OCI-LY7 (cell line): ENCODE measurements around the gene MAMDC2. TPM values are rescaled to one million over a fixed set of nuclear protein-coding genes. Genes with fewer than 3 reads are reported as not detected.

Experiments used
- BruUV-seq: library from RNA; stranded (reverse); fragments of 400-500 nt; replicated peaks from 2 replicates; lab custom pipeline; 2021; lab: Mats Ljungman, UMichigan
- CTCF ChIA-PET: fragments of 300-600 bp; sonication (Branson Sonifier 250); formaldehyde crosslinking; loops from one replicate; lab custom pipeline; 2022; ENCODE audit warnings: antibody characterized with exemption; ENCODE audit not compliant: unreplicated experiment; lab: Charles Lee
- POLR2A ChIA-PET: fragments of 300-600 bp; sonication (Branson Sonifier 250); formaldehyde crosslinking; loops from one replicate; lab custom pipeline; 2022; ENCODE audit warnings: antibody characterized with exemption; lab: Charles Lee
- DNase-seq: peaks from one replicate; pipeline ENCODE4 v3.0.0-alpha.2; 2015; ENCODE audit warnings: low spot score
- H2AFZ ChIP-seq: fragments of 200-600 bp; sonication (generic), shearing (Covaris generic); 2 replicates; pipeline ENCODE4 v1.6.1; 2014; ENCODE audit warnings: mild to moderate bottlenecking, antibody characterized with exemption, low read length, moderate library complexity
- H3K27ac ChIP-seq: fragments of 200-600 bp; sonication (generic); 2 replicates; pipeline ENCODE4 v1.5.1; 2014; ENCODE audit warnings: mixed run types, low read depth, mild to moderate bottlenecking, moderate library complexity, low read length, inconsistent platforms; ENCODE audit not compliant: poor library complexity, severe bottlenecking
- H3K36me3 ChIP-seq: fragments of 200-600 bp; sonication (generic); 2 replicates; pipeline ENCODE4 v1.6.1; 2014; ENCODE audit warnings: mild to moderate bottlenecking, antibody characterized with exemption, low read length, moderate library complexity, mixed read lengths; ENCODE audit not compliant: insufficient read depth
- H3K4me1 ChIP-seq: fragments of 200-600 bp; sonication (generic); 2 replicates; pipeline ENCODE4 v1.5.1; 2014; ENCODE audit warnings: mild to moderate bottlenecking, low read length; ENCODE audit not compliant: insufficient read depth, poor library complexity, severe bottlenecking
- H3K4me2 ChIP-seq: fragments of 200-600 bp; sonication (generic); 2 replicates; pipeline ENCODE4 v1.6.1; 2014; ENCODE audit warnings: mild to moderate bottlenecking, low read length
- H3K4me3 ChIP-seq: fragments of 200-600 bp; sonication (generic); 2 replicates; pipeline ENCODE4 v1.5.1; 2014; ENCODE audit warnings: mild to moderate bottlenecking, low read depth, low read length; ENCODE audit not compliant: poor library complexity, severe bottlenecking
- H3K79me2 ChIP-seq: fragments of 200-600 bp; sonication (generic); 2 replicates; pipeline ENCODE4 v1.6.1; 2016; ENCODE audit warnings: low read depth, mild to moderate bottlenecking, low read length, moderate library complexity, mixed read lengths; ENCODE audit not compliant: insufficient read depth
- H3K9me2 ChIP-seq: fragments of 200-600 bp; sonication (generic); 2 replicates; pipeline ENCODE4 v1.6.1; 2016; ENCODE audit warnings: mild to moderate bottlenecking, low read length, mixed read lengths; ENCODE audit not compliant: insufficient read depth
- H3K9me3 ChIP-seq: fragments of 200-600 bp; sonication (generic); 2 replicates; pipeline ENCODE4 v1.6.1; 2014; ENCODE audit warnings: mild to moderate bottlenecking, mixed run types, low read length, mixed read lengths
- H4K20me1 ChIP-seq: fragments of 200-600 bp; sonication (generic); 2 replicates; pipeline ENCODE4 v1.6.1; 2014; ENCODE audit warnings: mild to moderate bottlenecking, antibody characterized with exemption, low read length, moderate library complexity, mixed read lengths; ENCODE audit not compliant: insufficient read depth
- EZH2phosphoT487 ChIP-seq: fragments of 200-600 bp; sonication (generic); IDR thresholded peaks from 2 replicates; pipeline ENCODE4 v1.6.1; 2018; ENCODE audit warnings: low read depth, borderline replicate concordance, mild to moderate bottlenecking, mixed run types, antibody characterized with exemption, low read length, moderate library complexity, mixed read lengths
- intact Hi-C: fragments of 100-400 bp; cut with micrococcal nuclease; formaldehyde crosslinking; loops from one replicate; pipeline ENCODE4 v1.10.0; 2022; ENCODE audit not compliant: unreplicated experiment
- total RNA-seq, 2 experiments: library from RNA; depleted of rRNA in 1 of 2; stranded (reverse); fragments of >200 nt in 1 of 2; shearing (Covaris generic) in 1 of 2; gene quantifications; 2 replicates each; pipeline ENCODE4 v1.2.3, GENCODE V29; 2014 to 2022
- TF ChIP-seq, protein P1 (sequence below): fragments of 200-600 bp; sonication (generic); conservative IDR thresholded peaks from 2 replicates; pipeline ENCODE4 v1.5.1; 2014; ENCODE audit warnings: mild to moderate bottlenecking, antibody characterized with exemption, low read length, moderate library complexity, mixed read lengths

The MAMDC2 gene
- total RNA-seq, 2 experiments from 2014 or later: not detected

DNA sequence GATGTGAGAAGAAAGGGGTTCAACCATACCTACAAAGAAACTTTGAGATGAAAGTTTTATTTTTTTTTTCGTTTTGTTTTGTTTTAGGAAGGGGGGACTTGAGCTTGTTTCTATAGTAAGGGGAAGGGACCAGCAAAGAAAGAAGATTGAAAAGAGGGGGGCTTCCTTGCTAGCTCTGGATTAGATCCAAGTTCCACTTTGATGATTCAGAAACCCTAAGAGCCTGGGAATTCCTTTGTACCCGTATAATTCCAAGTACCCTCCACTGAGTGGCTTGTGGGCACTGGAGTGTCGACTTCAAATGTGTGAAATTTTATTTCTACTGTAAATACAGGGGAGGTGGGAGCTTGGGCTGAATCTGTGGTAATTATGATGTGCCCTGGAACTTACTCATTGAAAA lies 10.9 kb downstream of the MAMDC2 start:
- POLR2A ChIA-PET: interaction anchor here (0.6 kb wide), 1 partner anchor 151 kb away, joined by 3 read pairs; no protein-coding TSS in a partner anchor
- intact Hi-C loops: no loop called here
- BruUV-seq: no TSS peak
- TF ChIP-seq, protein P1, sequence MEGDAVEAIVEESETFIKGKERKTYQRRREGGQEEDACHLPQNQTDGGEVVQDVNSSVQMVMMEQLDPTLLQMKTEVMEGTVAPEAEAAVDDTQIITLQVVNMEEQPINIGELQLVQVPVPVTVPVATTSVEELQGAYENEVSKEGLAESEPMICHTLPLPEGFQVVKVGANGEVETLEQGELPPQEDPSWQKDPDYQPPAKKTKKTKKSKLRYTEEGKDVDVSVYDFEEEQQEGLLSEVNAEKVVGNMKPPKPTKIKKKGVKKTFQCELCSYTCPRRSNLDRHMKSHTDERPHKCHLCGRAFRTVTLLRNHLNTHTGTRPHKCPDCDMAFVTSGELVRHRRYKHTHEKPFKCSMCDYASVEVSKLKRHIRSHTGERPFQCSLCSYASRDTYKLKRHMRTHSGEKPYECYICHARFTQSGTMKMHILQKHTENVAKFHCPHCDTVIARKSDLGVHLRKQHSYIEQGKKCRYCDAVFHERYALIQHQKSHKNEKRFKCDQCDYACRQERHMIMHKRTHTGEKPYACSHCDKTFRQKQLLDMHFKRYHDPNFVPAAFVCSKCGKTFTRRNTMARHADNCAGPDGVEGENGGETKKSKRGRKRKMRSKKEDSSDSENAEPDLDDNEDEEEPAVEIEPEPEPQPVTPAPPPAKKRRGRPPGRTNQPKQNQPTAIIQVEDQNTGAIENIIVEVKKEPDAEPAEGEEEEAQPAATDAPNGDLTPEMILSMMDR: no peak
- TF ChIP-seq EZH2phosphoT487: no peak
- Histone ChIP-seq H3K36me3 (no peaks in the 10 kb centered on the region), H3K9me2 (no peaks in the 10 kb centered on the region), H3K4me2 (no peak overlapping the region), H3K9me3 (no peaks in the 10 kb centered on the region), H2AFZ (no peak overlapping the region), H3K79me2 (no peaks in the 10 kb centered on the region), H4K20me1 (no peaks in the 10 kb centered on the region), H3K27ac (no peak overlapping the region), H3K4me3 (no peak overlapping the region), H3K4me1 (no peaks in the 10 kb centered on the region)
- DNase-seq: no peak
- CTCF ChIA-PET: no interaction called here

DNA sequence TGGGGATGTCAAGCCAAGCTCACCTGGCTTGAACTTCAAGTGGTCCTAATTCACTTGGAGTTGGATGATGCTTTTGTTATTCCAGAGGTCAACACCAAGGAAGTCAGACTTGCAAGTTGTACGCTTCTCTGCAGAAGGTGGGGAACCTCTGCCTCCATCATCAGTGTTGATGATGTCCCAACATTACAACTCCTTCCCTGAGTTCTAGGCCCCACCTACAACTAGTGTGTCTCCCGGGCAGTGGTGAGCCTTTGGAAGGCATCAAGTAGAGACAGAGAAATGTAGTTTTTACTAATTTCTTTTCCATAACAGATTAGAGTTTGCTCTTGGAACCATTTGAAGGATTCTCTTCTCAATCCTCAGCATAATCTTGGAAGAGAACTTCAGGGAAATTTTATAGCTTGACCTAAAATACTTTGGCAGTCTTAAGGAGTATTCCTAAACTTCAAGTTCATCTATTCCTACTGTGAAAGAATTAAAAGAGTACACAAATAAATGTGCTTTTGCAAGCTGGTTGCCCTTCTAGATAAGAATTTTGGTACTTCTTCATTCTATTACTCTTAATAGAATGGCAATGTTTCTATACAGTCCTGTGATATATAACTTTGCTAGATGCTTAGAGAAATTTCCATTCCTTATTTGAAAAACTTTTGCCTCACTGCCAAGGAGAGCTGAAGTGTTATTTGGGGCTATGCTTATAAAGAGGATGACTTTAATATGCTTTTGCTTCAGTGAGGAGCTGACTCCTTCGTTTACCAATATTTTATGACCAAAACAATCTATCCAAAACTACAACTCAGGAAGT lies 12.0 kb downstream of the MAMDC2 start:
- Histone ChIP-seq H3K4me3 (no peak overlapping the region), H3K4me1 (no peaks in the 10 kb centered on the region), H3K4me2 (no peak overlapping the region), H3K36me3 (no peaks in the 10 kb centered on the region), H3K79me2 (no peaks in the 10 kb centered on the region), H3K9me3 (no peaks in the 10 kb centered on the region), H3K9me2 (no peaks in the 10 kb centered on the region), H3K27ac (no peak overlapping the region), H2AFZ (no peak overlapping the region), H4K20me1 (no peaks in the 10 kb centered on the region)
- ChIA-PET POLR2A (no interaction called here), CTCF (no interaction called here)
- intact Hi-C loops: no loop called here
- BruUV-seq: no TSS peak
- no peak for DNase-seq
- TF ChIP-seq, protein P1: no peak
